H9 (cell line): ENCODE data around the gene MYADM. TPM values are rescaled to one million over a fixed set of nuclear protein-coding genes. Genes with fewer than 3 reads are reported as not detected.

Source experiments
- DNase-seq: peaks from one replicate; pipeline ENCODE4 v3.0.0-alpha.2; 2017
- H2AFZ ChIP-seq: one replicate; pipeline ENCODE4 v1.6.1; 2013; ENCODE audit warnings: mild to moderate bottlenecking, low read length, control low read depth, moderate library complexity
- H2AK5ac ChIP-seq: 2 replicates; pipeline ENCODE4 v1.6.1; 2013; ENCODE audit warnings: low read length, control low read depth, mixed read lengths; ENCODE audit not compliant: insufficient read length
- H2BK120ac ChIP-seq: one replicate; pipeline ENCODE4 v1.6.1; 2013; ENCODE audit warnings: low read depth, mild to moderate bottlenecking, low read length, control low read depth, inconsistent platforms; ENCODE audit not compliant: poor library complexity, severe bottlenecking
- H2BK12ac ChIP-seq: 2 replicates; pipeline ENCODE4 v1.6.1; 2013; ENCODE audit warnings: low read length, control low read depth, mixed read lengths, low read depth; ENCODE audit not compliant: insufficient read length
- H2BK15ac ChIP-seq: 2 replicates; pipeline ENCODE4 v1.6.1; 2013; ENCODE audit warnings: low read depth, low read length, control low read depth
- H2BK20ac ChIP-seq: one replicate; pipeline ENCODE4 v1.6.1; 2013; ENCODE audit warnings: low read depth, mild to moderate bottlenecking, low read length, control low read depth, inconsistent platforms; ENCODE audit not compliant: poor library complexity, severe bottlenecking
- H2BK5ac ChIP-seq: 2 replicates; pipeline ENCODE4 v1.6.1; 2013; ENCODE audit warnings: low read length, control low read depth, mixed read lengths; ENCODE audit not compliant: insufficient read length
- H3K14ac ChIP-seq: 2 replicates; pipeline ENCODE4 v1.6.1; 2013; ENCODE audit warnings: low read length, control low read depth; ENCODE audit not compliant: insufficient read depth
- H3K18ac ChIP-seq: 2 replicates; pipeline ENCODE4 v1.6.1; 2013; ENCODE audit warnings: low read depth, mild to moderate bottlenecking, mixed read lengths, low read length, control low read depth; ENCODE audit not compliant: insufficient read length
- H3K23ac ChIP-seq: 2 replicates; pipeline ENCODE4 v1.6.1; 2013; ENCODE audit warnings: low read length, control low read depth, mixed read lengths, low read depth; ENCODE audit not compliant: insufficient read length
- H3K23me2 ChIP-seq: 2 replicates; pipeline ENCODE4 v1.6.1; 2013; ENCODE audit warnings: low read depth, mild to moderate bottlenecking, mixed read lengths, low read length, control low read depth; ENCODE audit not compliant: insufficient read length, poor library complexity, severe bottlenecking
- H3K27ac ChIP-seq: 2 replicates; pipeline ENCODE4 v1.5.1; 2013; ENCODE audit warnings: low read length, control low read depth, mixed read lengths, low read depth; ENCODE audit not compliant: insufficient read length
- H3K27me3 ChIP-seq: 2 replicates; pipeline ENCODE4 v1.6.1; 2013; ENCODE audit warnings: low read length, control low read depth, inconsistent platforms; ENCODE audit not compliant: insufficient read depth
- H3K4ac ChIP-seq: 2 replicates; pipeline ENCODE4 v1.6.1; 2013; ENCODE audit warnings: low read depth, mild to moderate bottlenecking, control low read depth, inconsistent platforms, low read length, moderate library complexity
- H3K4me1 ChIP-seq: 2 replicates; pipeline ENCODE4 v1.6.1; 2013; ENCODE audit warnings: low read length, control low read depth, inconsistent platforms; ENCODE audit not compliant: insufficient read depth
- H3K4me2 ChIP-seq: 2 replicates; pipeline ENCODE4 v1.6.1; 2013; ENCODE audit warnings: low read length, control low read depth, mixed read lengths; ENCODE audit not compliant: insufficient read length, insufficient read depth
- H3K56ac ChIP-seq: 2 replicates; pipeline ENCODE4 v1.6.1; 2013; ENCODE audit warnings: low read depth, mild to moderate bottlenecking, mixed read lengths, low read length, control low read depth; ENCODE audit not compliant: insufficient read length
- H3K79me1 ChIP-seq: 2 replicates; pipeline ENCODE4 v1.6.1; 2013; ENCODE audit warnings: low read depth, mild to moderate bottlenecking, moderate library complexity, low read length, control low read depth, inconsistent platforms; ENCODE audit not compliant: insufficient read depth, poor library complexity, severe bottlenecking
- H3K79me2 ChIP-seq: 2 replicates; pipeline ENCODE4 v1.6.1; 2013; ENCODE audit warnings: low read length, control low read depth, inconsistent platforms; ENCODE audit not compliant: insufficient read depth
- H3K9ac ChIP-seq: 2 replicates; pipeline ENCODE4 v1.6.1; 2013; ENCODE audit warnings: low read length, control low read depth, mixed read lengths; ENCODE audit not compliant: insufficient read length; ENCODE audit errors: extremely low read depth
- H3K9me3 ChIP-seq: one replicate; pipeline ENCODE4 v1.6.1; 2013; ENCODE audit warnings: low read depth, low read length, inconsistent platforms; ENCODE audit not compliant: control insufficient read depth
- H3T11ph ChIP-seq: one replicate; pipeline ENCODE4 v1.6.1; 2013; ENCODE audit warnings: mild to moderate bottlenecking, low read length, control low read depth, inconsistent platforms
- H4K20me1 ChIP-seq: one replicate; pipeline ENCODE4 v1.6.1; 2013; ENCODE audit not compliant: control insufficient read depth, insufficient read length, insufficient read depth
- H4K5ac ChIP-seq: 2 replicates; pipeline ENCODE4 v1.6.1; 2013; ENCODE audit warnings: low read depth, mild to moderate bottlenecking, mixed read lengths, low read length, control low read depth; ENCODE audit not compliant: insufficient read length
- H4K8ac ChIP-seq: replicated peaks from 2 replicates; pipeline ENCODE4 v1.6.1; 2013; ENCODE audit warnings: low read length, control low read depth, mixed read lengths, low read depth; ENCODE audit not compliant: insufficient read length
- H4K91ac ChIP-seq: 2 replicates; pipeline ENCODE4 v1.6.1; 2013; ENCODE audit warnings: low read depth, mild to moderate bottlenecking, moderate library complexity, mixed read lengths, low read length, control low read depth; ENCODE audit not compliant: insufficient read length
- H3K27ac Mint-ChIP-seq, 3 experiments: 2 replicates in 2 of 3; 3 replicates in 1 of 3; pipeline ENCODE4 v1.8.0; 2020 to 2021; ENCODE audit warnings: mixed read lengths in 3 of 3, mild to moderate bottlenecking in 1 of 3, moderate library complexity in 1 of 3
- H3K27me3 Mint-ChIP-seq: 2 replicates; pipeline ENCODE4 v1.8.0; 2021; ENCODE audit warnings: low read depth, mild to moderate bottlenecking, moderate library complexity, mixed read lengths
- H3K36me3 Mint-ChIP-seq, 3 experiments: 2 replicates in 2 of 3; 3 replicates in 1 of 3; pipeline ENCODE4 v1.8.0; 2020 to 2021; ENCODE audit warnings: low read depth in 3 of 3, mixed read lengths in 3 of 3; ENCODE audit not compliant: insufficient read depth in 1 of 3
- H3K4me1 Mint-ChIP-seq, 2 experiments: 2 replicates each; pipeline ENCODE4 v1.8.0; 2020; ENCODE audit warnings: mixed read lengths in 2 of 2
- H3K4me3 Mint-ChIP-seq, 2 experiments: 2 replicates in 1 of 2; 3 replicates in 1 of 2; pipeline ENCODE4 v1.8.0; 2020 to 2021; ENCODE audit warnings: mild to moderate bottlenecking in 2 of 2, mixed read lengths in 2 of 2, moderate library complexity in 1 of 2
- H3K9me3 Mint-ChIP-seq, 2 experiments: 2 replicates in 1 of 2; 3 replicates in 1 of 2; pipeline ENCODE4 v1.8.0; 2020; ENCODE audit warnings: mild to moderate bottlenecking in 2 of 2, mixed read lengths in 2 of 2, moderate library complexity in 1 of 2
- CTCF ChIP-seq: fragments of 200-600 bp; sonication (generic); conservative IDR thresholded peaks from 3 replicates; pipeline ENCODE4 v1.8.0; 2021; ENCODE audit warnings: antibody characterized with exemption, mild to moderate bottlenecking
- WGBS: extraction: QIAGEN DNeasy Blood & Tissue Kit; methylation state at CpG from one replicate; pipeline ENCODE4 v1.1.7; 2013; ENCODE audit warnings: missing lambda C conversion rate, low lambda C conversion rate, mixed read lengths; ENCODE audit not compliant: insufficient read length; ENCODE audit errors: extremely low coverage; 5-methylcytosine and 5-hydroxymethylcytosine counted together
- total RNA-seq: library from RNA; stranded (reverse); gene quantifications from 2 replicates; pipeline ENCODE4 v1.2.1, GENCODE V29; 2021

MYADM gene
- total RNA-seq, 1 experiment from 2014 or later: 116 TPM

GRCh38 chr19:53892301-53892980 is 24.8 kb downstream of the MYADM start:
- no peaks in the 10 kb centered on the region for H3K9me3 Mint-ChIP-seq
- Histone ChIP-seq H2BK20ac (no peak overlapping the region), H3K79me1 (no peaks in the 10 kb centered on the region), H3K9me3 (no peaks in the 10 kb centered on the region), H3K27ac (no peak overlapping the region), H3K9ac (no peak overlapping the region), H2AK5ac (no peak overlapping the region), H3K23me2 (no peaks in the 10 kb centered on the region), H3K79me2 (no peaks in the 10 kb centered on the region), H3K27me3 (no peaks in the 10 kb centered on the region), H3K14ac (no peak overlapping the region), H2BK15ac (no peak overlapping the region), H2BK120ac (no peak overlapping the region), H4K8ac (no peak overlapping the region), H3K4ac (no peak overlapping the region), H3K4me2 (no peak overlapping the region), H3K56ac (no peak overlapping the region), H2BK12ac (no peak overlapping the region), H3K23ac (no peak overlapping the region), H2BK5ac (no peak overlapping the region), H2AFZ (no peak overlapping the region), H4K20me1 (no peaks in the 10 kb centered on the region), H4K5ac (no peak overlapping the region), H3T11ph (no peak overlapping the region), H3K4me1 (0 out of 2 replicates have a peak, but pooled peaks cover 3% of the 10 kb centered on the region), H4K91ac (no peak overlapping the region), H3K18ac (no peak overlapping the region)
- no CpG with 5 or more reads among the region's 23 CpGs for WGBS
- peaks cover 6% of the 10 kb centered on the region for H3K27me3 Mint-ChIP-seq
- H3K4me3 Mint-ChIP-seq: no peak overlapping the region
- no peak for TF ChIP-seq CTCF
- peaks cover 2 to 4% (median 4%) of the 10 kb centered on the region in 3 experiments; a peak in 4 of 7 replicates for H3K36me3 Mint-ChIP-seq
- peaks cover 30 to 50% of the 10 kb centered on the region in 2 experiments for H3K4me1 Mint-ChIP-seq
- peak overlapping the region in 1 of 3 experiments; percentile 71; a peak in 1 of 7 replicates for H3K27ac Mint-ChIP-seq
- DNase-seq: no peak
